Hematopoietic multipotent progenitor cell treated with erythropoietin and hydrocortisone succinate and interleukin-3 and kit ligand, for 8 days (in vitro differentiated cells): ENCODE data around the gene HMCN2.

Experiments
- DNase-seq: peaks from one replicate; pipeline ENCODE4 v3.0.0-alpha.2; 2015

Gene HMCN2

GRCh38 chr9:130438382-130438981 is 172.9 kb downstream of the HMCN2 start:
- DNase-seq, result no peak

DNA sequence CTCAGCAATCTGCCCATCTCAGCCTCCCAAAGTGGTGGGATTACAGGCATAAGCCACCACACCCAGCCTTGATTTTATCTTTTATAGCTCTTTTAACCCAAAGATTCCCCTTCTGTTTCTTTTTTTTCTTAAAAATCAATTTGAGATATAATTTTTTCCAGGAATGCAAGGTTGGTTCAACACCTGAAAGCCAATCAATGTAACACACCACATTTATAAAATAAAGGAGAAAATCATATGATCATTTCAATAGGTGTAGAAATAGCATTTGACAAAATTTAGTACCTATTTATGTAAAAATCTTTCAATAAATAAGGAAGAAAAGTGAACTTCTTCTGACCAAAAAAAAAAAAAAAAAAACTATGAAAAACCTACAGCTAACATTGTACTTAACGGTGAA is 175.5 kb downstream of the HMCN2 start:
- no peak for DNase-seq

DNA sequence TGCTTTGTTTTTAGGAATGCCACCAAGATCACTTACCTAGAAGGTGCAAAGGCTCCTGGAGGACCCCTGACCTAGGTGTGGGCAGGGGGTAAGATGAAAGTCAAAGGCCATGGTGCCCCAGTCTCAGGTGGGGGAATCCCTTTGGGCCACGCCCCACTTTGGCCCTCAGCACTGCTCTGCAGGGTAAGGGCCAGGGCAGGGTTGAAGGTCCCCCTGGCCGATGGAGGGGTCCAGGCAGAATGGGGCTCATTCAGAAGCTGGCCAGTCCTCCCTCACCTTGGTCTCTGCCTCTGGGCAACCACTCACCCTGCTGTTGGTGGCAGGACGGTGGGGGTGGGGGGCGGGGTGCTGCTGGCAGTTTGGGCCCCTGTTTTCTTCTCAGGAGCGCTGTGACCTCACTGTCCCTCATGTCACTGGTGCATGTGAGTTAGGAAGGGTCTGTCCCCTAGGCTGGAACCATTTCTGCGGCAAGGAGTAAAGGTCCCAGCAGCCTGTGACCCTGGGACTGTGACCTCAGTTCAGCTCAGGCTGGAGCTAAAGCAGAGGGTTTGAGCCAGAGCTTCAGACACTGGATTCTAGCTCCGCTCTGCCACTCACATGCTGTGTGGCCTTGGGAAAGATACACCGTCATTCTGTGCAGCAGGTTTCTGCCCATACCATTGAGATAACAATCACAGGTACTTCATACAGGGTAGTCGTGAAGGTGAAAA is 177.3 kb downstream of the HMCN2 start:
- no peak for DNase-seq

DNA sequence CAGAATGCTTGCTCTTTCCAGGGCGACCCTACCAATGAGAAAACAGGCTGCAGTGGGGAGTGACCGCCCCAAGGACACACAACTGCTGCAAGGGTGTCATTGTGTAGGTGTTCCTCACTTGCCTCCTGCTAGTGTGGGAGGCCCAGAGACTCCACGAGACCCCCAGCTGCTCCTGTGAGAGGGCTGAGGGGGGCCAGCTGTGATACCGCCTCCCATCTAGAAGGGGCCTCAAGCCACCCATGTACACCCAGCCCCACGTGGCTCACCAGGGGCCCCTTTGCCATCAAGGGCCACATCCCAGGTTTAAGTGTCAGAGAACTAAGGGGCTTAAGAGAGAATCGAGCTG is 177.9 kb downstream of the HMCN2 start:
- no peak for DNase-seq

- no peak for DNase-seq
Observed at GRCh38 chr9:130443840-130444492, 178.4 kb downstream of the HMCN2 start.

DNA sequence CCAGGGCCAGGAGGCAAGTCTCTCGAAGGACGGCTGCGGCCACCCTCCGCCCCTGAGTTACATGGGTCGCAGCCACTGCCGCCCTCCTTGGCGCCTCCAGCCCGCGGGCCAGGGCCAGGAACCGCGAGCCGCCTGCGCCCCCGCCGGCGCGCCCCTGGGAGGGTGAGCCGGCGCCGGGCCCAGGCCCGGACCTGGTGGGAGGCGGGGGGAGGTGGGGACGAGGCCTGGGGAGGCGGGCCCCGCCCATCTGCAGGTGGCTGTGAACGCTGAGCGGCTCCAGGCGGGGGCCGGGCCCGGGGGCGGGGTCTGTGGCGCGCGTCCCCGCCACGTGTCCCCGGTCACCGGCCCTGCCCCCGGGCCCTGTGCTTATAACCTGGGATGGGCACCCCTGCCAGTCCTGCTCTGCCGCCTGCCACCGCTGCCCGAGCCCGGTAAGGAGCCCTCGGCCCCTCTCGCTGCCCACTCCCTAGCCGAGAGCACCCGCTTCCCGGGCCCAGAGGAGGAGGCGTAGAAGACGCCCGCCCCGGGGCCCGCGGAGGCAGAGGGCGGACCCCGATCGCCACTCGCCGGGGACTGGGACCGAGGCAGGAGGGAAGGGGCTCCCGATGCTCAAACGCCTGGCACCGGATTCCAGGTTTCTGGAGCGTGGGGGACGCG is 179.1 kb downstream of the HMCN2 start, which contains the start of gene ASS1:
TSS of gene ASS1 (plus strand) at position 397 of the 657 bp plus-strand sequence. CDS start 7,268 bp downstream, outside the sequence.
- DNase-seq, result no peak

DNA sequence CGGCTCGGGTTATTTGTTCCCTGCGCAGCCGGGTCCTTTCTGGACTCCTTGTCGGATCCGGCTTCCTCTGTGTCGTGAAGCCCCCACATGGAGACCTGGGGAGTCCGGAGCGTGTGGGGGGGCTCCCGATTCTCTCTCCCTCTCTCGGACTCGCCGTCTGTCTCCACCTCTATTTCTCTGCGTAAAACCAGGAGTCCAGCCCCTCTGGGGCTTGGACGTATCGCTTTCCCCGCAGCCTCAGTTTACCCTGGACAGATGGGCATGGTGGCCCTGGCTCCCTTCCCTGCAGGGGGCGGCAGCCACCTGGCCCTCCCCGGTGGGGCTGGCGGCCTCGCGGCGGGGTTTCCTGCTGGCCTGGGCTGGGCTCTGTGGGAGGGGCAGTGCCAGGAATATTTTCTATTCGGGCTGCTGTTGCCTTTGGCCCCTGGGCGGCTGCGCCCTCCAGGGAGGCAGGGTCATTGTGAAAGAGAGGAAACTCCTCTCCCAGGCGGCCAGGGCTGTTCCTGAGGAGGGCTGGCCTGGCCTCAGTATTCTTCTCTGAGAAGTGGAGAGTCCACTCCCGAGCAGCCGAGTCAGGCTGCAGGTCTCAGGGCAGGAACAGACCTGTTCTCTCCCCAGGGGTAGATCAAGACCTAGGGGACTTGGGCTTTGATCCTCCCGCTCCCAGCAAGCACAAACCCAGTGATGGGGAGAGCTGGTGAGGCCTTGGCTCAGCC is 179.9 kb downstream of the HMCN2 start:
- no peak for DNase-seq

GRCh38 chr9:130446101-130446861 is 180.7 kb downstream of the HMCN2 start:
- DNase-seq, result no peak

DNA sequence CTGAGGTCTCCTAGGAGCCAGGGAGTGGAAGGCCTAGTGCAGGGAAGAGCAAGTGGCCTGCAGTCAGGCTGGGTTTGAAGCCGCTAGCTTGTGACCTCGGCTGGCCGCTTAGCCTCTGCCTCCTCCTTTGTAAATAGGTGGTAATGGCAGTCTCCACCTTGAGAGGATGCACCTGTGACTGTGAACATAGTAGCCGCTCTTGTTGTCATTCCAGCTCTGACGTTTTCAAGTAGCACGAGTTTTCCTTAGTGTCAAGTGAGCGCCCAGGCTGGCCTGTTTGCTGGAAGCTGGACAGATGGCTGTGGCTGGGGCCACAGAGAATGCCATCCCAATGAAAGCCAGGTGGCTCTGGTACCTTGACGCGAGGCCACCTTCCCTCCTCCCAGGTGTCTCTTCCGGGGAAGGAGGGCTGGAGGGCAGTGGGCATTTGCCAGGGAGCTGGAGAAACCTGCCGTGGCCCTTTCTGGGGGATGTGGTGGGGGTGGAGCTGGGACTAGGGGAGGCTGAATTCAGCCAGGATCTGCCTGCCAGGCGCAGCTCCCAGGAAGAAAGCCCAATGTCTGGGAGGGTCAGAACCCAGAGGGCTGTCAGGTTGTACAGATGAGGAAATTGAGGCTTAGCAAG is 181.7 kb downstream of the HMCN2 start:
- no peak for DNase-seq

DNA sequence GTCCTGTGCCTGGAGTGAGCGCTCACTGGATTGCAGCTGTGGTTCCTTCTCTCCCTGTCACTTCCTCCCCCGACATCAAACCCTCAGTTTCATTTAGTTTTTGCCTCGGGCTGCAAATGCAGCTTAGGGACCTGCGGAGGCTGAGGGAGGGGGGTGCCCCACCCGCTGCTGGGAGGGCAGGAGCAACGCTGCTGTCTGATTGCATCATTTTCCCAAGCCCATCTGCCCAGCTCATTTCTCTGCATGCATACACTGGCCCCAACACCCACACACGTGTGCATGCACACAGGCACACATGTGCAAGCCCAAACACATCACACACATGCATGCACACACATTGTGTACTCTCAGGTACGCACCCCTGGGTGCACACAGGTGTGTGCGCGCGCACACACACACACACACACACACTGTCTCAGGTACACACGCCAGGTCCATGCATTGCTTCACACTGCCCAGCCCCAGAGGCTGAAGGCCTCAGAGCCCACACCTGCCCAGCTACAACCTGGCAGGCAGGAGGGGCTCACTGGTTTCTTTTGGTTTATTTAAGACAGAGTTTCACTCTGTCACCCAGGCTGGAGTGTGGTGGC is 182.6 kb downstream of the HMCN2 start:
- DNase-seq, result peak; percentile 50

GRCh38 chr9:130448771-130449603 is 183.4 kb downstream of the HMCN2 start:
- no peak for DNase-seq

DNA sequence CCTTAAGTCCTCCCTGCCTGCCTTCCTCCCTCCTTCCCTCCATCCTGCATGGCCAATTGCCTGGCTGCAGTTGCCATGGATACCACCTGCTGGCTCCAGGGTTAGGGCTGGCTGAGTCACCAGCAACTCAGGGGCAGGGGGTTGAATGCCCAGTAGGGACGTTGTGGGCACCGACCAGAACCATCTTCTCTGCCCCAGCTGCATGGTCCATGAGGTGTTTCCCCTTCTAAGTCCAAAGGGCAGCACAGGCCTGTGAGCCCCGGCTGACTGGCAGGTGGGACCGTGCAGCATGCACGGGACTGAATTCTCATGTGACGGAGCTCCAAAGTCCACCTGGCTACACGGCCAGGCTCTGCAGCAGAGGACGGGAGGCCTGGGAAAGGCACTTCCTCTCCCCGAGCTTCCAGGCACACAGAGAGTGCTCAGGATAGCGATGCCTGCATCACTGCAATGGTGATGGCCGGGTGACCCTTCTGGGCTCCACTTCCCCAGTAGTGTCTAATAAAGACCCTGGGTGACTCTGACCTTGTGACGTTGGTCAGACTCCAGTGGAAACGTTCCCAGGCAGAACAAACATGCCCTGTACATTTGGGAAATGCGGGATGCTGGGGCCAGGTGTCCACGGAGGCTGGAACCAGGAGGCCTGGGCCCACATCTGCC is 184.9 kb downstream of the HMCN2 start:
- no peak for DNase-seq

GRCh38 chr9:130451004-130451390 is 185.4 kb downstream of the HMCN2 start:
- no peak for DNase-seq

GRCh38 chr9:130451509-130452388 is 186.2 kb downstream of the HMCN2 start:
- peak; percentile 80 for DNase-seq

DNA sequence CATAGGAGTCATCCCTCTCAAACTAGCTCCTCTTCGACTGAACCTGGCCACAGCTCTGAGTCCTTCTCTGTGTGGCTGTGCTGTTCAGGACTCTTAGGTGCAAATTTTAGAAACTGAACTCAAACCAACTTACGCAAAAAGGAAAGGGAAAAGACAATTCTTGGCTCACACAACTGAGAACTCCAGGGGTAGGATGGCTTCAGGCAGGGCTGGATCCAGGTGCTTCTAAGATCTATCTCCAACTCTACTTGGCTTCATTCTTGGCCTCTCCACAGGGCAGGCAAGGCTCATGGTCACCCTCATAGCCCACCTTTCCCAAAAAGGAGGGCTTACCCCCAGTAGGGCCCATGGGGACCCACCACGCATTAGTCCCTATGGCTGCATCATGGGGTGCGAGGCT is 187.3 kb downstream of the HMCN2 start:
- DNase-seq, result no peak

- peak; percentile 25 for DNase-seq
Observed at GRCh38 chr9:130453487-130453886, 187.9 kb downstream of the HMCN2 start.

- DNase-seq, result no peak
Observed at GRCh38 chr9:130454096-130454811, 188.7 kb downstream of the HMCN2 start.

DNA sequence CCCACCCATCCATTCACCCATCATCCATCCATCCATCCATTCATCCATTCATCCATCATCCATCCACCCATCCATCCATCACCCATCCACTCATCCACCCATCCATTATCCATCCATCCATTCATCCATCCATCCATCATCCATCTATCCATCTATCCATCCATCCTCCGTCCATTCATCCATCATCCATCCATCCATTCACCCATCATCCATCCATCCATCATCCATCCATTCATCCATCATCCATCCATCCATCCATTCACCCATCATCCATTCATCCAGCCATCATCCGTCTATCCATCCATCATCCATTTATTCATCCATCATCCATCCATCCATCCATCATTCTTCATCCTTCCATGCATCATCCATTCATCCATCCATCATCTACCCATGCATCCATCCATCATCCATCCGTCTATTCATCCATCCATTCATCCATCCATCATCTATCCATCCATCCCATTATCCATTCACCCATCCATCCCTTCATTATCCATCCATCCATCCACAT is 189.3 kb downstream of the HMCN2 start:
- no peak for DNase-seq
